Common myeloid progenitor, CD34-positive (primary cell): ENCODE data around the gene METAP1.
"Not testable (repeated sequence)": the region's sequence is repeated elsewhere in the genome, so short reads cannot be mapped to it uniquely, and the experiment has no call there.

Source experiments
- CTCF ChIA-PET: fragments of 350-600 bp; sonication (Branson Sonifier 250); formaldehyde crosslinking; loops from one replicate; lab custom pipeline; 2021; ENCODE audit warnings: antibody characterized with exemption; lab: Charles Lee
- POLR2A ChIA-PET: fragments of 350-600 bp; sonication (Branson Sonifier 250); formaldehyde crosslinking; loops from one replicate; lab custom pipeline; 2021; ENCODE audit warnings: antibody characterized with exemption; lab: Charles Lee
- DNase-seq, 3 donors: peaks; one replicate each; pipeline versions ENCODE4 v3.0.0 to v3.0.0-alpha.2; 2013
- H3K27ac ChIP-seq, 2 experiments: 1 replicate in 1 of 2; 2 replicates in 1 of 2; pipeline ENCODE4 v1.7.0; 2013; ENCODE audit warnings: inconsistent platforms in 2 of 2, low read length in 2 of 2, mild to moderate bottlenecking in 2 of 2, low read depth in 1 of 2, moderate library complexity in 1 of 2; ENCODE audit not compliant: severe bottlenecking in 2 of 2, insufficient read depth in 1 of 2, poor library complexity in 1 of 2
- H3K27me3 ChIP-seq, 5 experiments: replicated peaks in 2 of 5; 1 replicate in 3 of 5; 2 replicates in 2 of 5; pipeline versions ENCODE4 v1.6.1 to v1.7.0; 2013; ENCODE audit warnings: low read length in 4 of 5, mild to moderate bottlenecking in 2 of 5, moderate library complexity in 2 of 5, inconsistent platforms in 1 of 5; ENCODE audit not compliant: insufficient read depth in 5 of 5, control insufficient read depth in 4 of 5
- H3K36me3 ChIP-seq, 4 experiments: 1 replicate in 2 of 4; 2 replicates in 2 of 4; pipeline versions ENCODE4 v1.6.1 to v1.7.0; 2013; ENCODE audit warnings: low read length in 3 of 4, control low read depth in 1 of 4, mild to moderate bottlenecking in 1 of 4; ENCODE audit not compliant: control insufficient read depth in 4 of 4, insufficient read depth in 4 of 4
- H3K4me1 ChIP-seq, 4 experiments: 1 replicate in 3 of 4; 2 replicates in 1 of 4; pipeline versions ENCODE4 v1.6.1 to v1.7.1; 2013; ENCODE audit warnings: low read length in 3 of 4, mild to moderate bottlenecking in 3 of 4, control low read depth in 1 of 4, inconsistent platforms in 1 of 4, moderate library complexity in 1 of 4; ENCODE audit not compliant: control insufficient read depth in 4 of 4, insufficient read depth in 4 of 4; ENCODE audit errors: control extremely low read depth in 1 of 4
- H3K4me3 ChIP-seq, 7 experiments: 1 replicate in 4 of 7; 2 replicates in 3 of 7; pipeline versions ENCODE4 v1.5.1 to v1.7.0; 2013; ENCODE audit warnings: mild to moderate bottlenecking in 7 of 7, low read length in 6 of 7, moderate library complexity in 6 of 7, inconsistent platforms in 2 of 7, low read depth in 2 of 7, control low read depth in 1 of 7; ENCODE audit not compliant: insufficient read depth in 4 of 7, control insufficient read depth in 1 of 7; ENCODE audit errors: extremely low read depth in 1 of 7
- H3K9me3 ChIP-seq, 5 experiments: 1 replicate in 4 of 5; 2 replicates in 1 of 5; pipeline versions ENCODE4 v1.6.1 to v1.7.1; 2013; ENCODE audit warnings: low read length in 4 of 5, mild to moderate bottlenecking in 2 of 5, inconsistent platforms in 1 of 5, low read depth in 1 of 5, moderate library complexity in 1 of 5; ENCODE audit not compliant: control insufficient read depth in 4 of 5, insufficient read depth in 2 of 5; ENCODE audit errors: control extremely low read depth in 1 of 5
- WGBS: methylation state at CpG from one replicate; pipeline ENCODE4 v1.1.5; 2013; ENCODE audit not compliant: insufficient coverage; 5-methylcytosine and 5-hydroxymethylcytosine counted together

METAP1 gene

DNA sequence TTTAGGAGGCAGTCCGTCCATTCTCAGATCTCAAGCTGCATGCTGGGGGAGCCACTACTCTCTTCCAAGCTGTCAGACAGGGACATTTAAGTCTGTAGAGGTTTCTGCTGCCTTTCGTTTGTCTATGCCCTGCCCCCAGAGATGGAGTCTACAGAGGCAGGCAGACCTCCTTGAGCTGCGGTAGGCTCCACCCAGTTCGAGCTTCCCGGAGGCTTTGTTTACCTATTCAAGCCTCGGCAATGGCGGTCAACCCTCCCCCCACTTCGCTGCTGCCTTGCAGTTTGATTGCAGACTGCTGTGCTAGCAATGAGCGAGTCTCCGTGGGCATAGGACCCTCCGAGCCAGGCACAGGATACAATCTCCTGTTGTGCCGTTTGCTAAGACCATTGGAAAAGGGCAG, 103.8 kb downstream of the METAP1 start:
- WGBS, result 96% methylated on average over 8 of the region's 12 CpGs
- ChIA-PET POLR2A (no interaction called here), CTCF (no interaction called here)

DNA sequence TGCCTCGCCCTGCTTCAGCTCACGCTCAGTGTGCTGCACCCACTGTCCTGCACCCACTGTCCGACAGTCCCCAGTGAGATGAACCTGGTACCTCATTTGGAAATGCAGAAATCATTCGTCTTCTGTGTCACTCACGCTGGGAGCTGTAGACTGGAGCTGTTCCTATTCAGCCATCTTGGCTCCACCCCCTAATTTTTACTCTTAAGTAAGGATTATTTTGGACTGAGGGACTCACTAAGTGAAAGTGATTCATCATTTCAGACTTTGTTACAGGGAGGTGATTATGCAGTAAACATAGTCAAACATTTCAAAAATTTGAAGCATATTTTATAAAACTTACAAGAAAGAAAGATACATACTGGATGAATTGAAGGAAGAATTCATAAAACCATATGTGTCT, 104.3 kb downstream of the METAP1 start:
- 90% methylated on average over 4 of the region's 5 CpGs for WGBS

More for the DNA sequence above, 103.8 kb downstream of the METAP1 start:
- no peaks in the 10 kb centered on the region for H3K9me3 ChIP-seq
- H3K27me3 ChIP-seq, result no peaks in the 10 kb centered on the region
- no peak overlapping the region for H3K4me3 ChIP-seq
- no peaks in the 10 kb centered on the region for H3K36me3 ChIP-seq
- no peaks in the 10 kb centered on the region for H3K4me1 ChIP-seq
- DNase-seq, result no peak
- no peak overlapping the region for H3K27ac ChIP-seq

DNA sequence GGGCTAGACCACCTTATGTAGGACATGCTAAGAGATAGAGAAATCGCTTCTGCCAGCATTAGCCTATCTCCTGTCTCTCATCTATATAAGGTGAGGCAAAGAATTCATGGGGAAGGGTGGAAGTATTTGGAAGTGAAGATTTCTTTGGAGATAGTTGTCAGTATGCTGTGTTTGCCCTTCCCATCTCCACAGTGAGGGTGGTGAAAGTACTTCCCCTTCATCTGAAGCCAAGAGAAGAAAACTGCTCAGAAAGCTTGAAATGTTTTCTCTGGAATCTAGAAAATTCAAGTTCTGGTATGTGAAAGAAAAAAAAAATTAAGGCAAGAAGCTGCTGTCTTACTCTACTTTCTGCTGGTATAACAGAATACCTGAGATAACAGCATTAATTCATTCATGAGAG, 105.4 kb downstream of the METAP1 start:
- CTCF ChIA-PET, result interaction anchor here (1.8 kb wide), 1 partner anchor 16 kb away, joined by 6 read pairs; no protein-coding TSS in a partner anchor

More for the DNA sequence above, 104.3 kb downstream of the METAP1 start:
- CTCF ChIA-PET, result interaction anchor here (1.8 kb wide), 1 partner anchor 17 kb away, joined by 6 read pairs; no protein-coding TSS in a partner anchor
- H3K36me3 ChIP-seq, DNase-seq, H3K27me3 ChIP-seq, H3K4me1 ChIP-seq, H3K9me3 ChIP-seq, H3K27ac ChIP-seq, POLR2A ChIA-PET, H3K4me3 ChIP-seq: not testable (repeated sequence)

DNA sequence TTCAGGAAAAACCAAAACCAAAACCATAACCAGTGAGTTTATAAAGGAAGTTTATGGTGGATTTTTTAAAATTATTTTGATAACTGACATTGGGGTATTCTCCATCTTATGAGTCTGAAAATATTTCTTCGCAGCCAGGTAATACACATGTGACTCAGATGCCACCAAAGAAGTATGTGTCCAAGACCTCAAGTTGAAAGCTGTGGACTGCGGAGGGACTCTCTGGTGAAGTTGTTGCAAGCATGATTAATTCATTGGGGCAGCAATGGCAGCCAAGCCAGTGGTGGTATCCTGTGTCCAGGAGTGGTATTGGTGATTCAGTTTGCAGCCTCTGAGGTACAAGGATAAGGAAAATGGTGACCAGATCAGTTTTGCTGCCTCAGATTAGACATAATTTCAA, 107.1 kb downstream of the METAP1 start:
- no peaks in the 10 kb centered on the region for H3K9me3 ChIP-seq

More for the DNA sequence above, 105.4 kb downstream of the METAP1 start:
- 100% methylated on average over 1 of the region's 1 CpG for WGBS
- Histone ChIP-seq H3K4me1 (no peaks in the 10 kb centered on the region), H3K27me3 (no peaks in the 10 kb centered on the region), H3K27ac (no peak overlapping the region), H3K9me3 (no peaks in the 10 kb centered on the region), H3K4me3 (no peak overlapping the region), H3K36me3 (no peaks in the 10 kb centered on the region)
- DNase-seq, result no peak
- POLR2A ChIA-PET, result interaction anchor here (0.6 kb wide), 1 partner anchor 19 kb away, joined by 3 read pairs; no protein-coding TSS in a partner anchor

DNA sequence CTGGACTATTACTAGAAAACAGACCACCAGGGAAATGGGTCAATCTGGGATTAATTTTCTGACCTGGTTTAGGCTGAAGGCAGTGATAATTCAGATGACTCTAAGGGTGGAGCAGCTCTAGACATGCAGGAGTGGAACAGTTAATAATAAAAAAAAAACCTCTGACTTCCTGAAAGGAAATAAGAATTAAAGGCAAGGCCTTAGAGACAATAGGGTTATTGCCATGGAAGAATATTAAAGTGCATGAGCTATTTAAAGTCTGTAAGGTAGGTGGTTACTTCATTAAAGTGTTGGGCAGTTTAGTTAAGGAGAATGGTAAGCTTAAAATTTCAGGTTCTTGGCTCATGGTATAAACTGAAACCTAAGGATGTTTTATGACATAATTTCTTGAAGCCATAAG, 107.6 kb downstream of the METAP1 start:
- no peak overlapping the region for H3K27ac ChIP-seq
- no peaks in the 10 kb centered on the region for H3K27me3 ChIP-seq
- H3K9me3 ChIP-seq, result no peaks in the 10 kb centered on the region
- H3K4me3 ChIP-seq, result no peak overlapping the region
- no peaks in the 10 kb centered on the region for H3K36me3 ChIP-seq
- H3K4me1 ChIP-seq, result no peaks in the 10 kb centered on the region
- DNase-seq, result no peak
- ChIA-PET CTCF (no interaction called here), POLR2A (no interaction called here)

More for the DNA sequence above, 107.1 kb downstream of the METAP1 start:
- Histone ChIP-seq H3K4me1 (no peaks in the 10 kb centered on the region), H3K27ac (no peak overlapping the region), H3K36me3 (no peaks in the 10 kb centered on the region), H3K4me3 (no peak overlapping the region), H3K27me3 (no peaks in the 10 kb centered on the region)
- DNase-seq, result no peak
- ChIA-PET POLR2A (no interaction called here), CTCF (no interaction called here)
- 100% methylated on average over 2 of the region's 2 CpGs for WGBS

DNA sequence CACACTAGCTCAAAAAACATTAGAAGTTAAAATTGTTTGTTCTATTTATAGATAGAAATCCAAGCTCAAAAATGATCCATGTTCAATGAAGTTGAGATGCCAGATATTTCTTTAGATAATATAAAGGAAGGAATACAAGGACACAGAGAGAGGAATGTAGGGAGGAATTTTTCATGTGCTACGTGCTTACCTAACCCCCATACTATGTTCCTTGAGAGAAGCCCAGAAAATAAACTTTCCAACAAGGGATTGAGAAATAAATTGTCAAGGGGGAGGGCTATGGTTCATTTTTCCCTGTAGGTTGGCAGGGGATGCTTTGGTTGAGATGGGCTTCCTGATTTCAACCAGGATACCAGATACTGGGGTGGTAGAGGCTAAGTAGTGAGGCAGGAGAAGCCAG, 108.6 kb downstream of the METAP1 start:
- ChIA-PET CTCF (no interaction called here), POLR2A (no interaction called here)
- no peaks in the 10 kb centered on the region for H3K36me3 ChIP-seq
- H3K9me3 ChIP-seq, result peaks cover 0 to 2% (median 0%) of the 10 kb centered on the region in 5 experiments
- H3K27me3 ChIP-seq, result no peaks in the 10 kb centered on the region
- no peaks in the 10 kb centered on the region for H3K4me1 ChIP-seq
- H3K27ac ChIP-seq, result no peak overlapping the region
- DNase-seq, result no peak
- no CpG with 5 or more reads among the region's 1 CpG for WGBS
- H3K4me3 ChIP-seq, result no peak overlapping the region

DNA sequence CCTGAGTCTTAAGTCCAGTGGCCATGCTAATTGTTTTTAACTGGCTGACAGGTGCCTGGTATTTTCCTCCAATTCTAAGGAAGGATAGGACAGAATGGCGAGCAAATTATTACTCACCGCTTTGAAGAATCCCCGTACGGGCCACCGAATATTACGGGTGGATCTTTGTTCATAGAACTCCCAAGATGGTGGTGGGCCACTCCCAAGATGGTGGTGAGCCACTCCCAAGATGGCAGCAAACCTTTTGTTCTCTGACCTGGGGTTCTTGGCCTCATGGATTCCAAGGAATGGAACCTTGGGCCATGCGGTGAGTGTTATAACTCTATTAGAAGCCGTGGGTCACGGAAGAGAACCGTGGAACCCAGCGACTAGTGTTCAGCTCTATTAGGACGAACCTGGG, 113.8 kb downstream of the METAP1 start:
- POLR2A ChIA-PET, CTCF ChIA-PET, H3K4me3 ChIP-seq, H3K9me3 ChIP-seq, DNase-seq, H3K36me3 ChIP-seq, H3K4me1 ChIP-seq, H3K27ac ChIP-seq, H3K27me3 ChIP-seq: not testable (repeated sequence)
- WGBS, result 96% methylated on average over 12 of the region's 12 CpGs
